Measurements from ENCODE around the gene PAEP.

PAEP gene

GRCh38 chr9:135582966-135583687, 21.6 kb downstream of the PAEP start:
- H3K4me3 ChIP-seq (ENCODE audit: low read depth, low read length): no peak overlapping the region
- no peak for TF ChIP-seq CTCF (IDR thresholded peaks at IDR 0.05; ENCODE audit: borderline replicate concordance, insufficient read depth, low read depth, low read length)

- no peak for TF ChIP-seq CTCF (IDR thresholded peaks at IDR 0.05; ENCODE audit: borderline replicate concordance, insufficient read depth, low read depth, low read length)
- no peak overlapping the region for H3K4me3 ChIP-seq (ENCODE audit: low read depth, low read length)
These were observed 22.1 kb downstream of the PAEP start for GRCh38 chr9:135583688-135584011.

- no peak overlapping the region for H3K4me3 ChIP-seq (ENCODE audit: low read depth, low read length)
- no peak for TF ChIP-seq CTCF (IDR thresholded peaks at IDR 0.05; ENCODE audit: borderline replicate concordance, insufficient read depth, low read depth, low read length)
These were observed 22.8 kb downstream of the PAEP start for GRCh38 chr9:135584371-135584770.

- TF ChIP-seq CTCF (IDR thresholded peaks at IDR 0.05; ENCODE audit: borderline replicate concordance, insufficient read depth, low read depth, low read length): no peak
- no peak overlapping the region for H3K4me3 ChIP-seq (ENCODE audit: low read depth, low read length)
These were observed 23.4 kb downstream of the PAEP start for GRCh38 chr9:135584934-135585333.

- no peak overlapping the region for H3K4me3 ChIP-seq (ENCODE audit: low read depth, low read length)
- TF ChIP-seq CTCF (IDR thresholded peaks at IDR 0.05; ENCODE audit: borderline replicate concordance, insufficient read depth, low read depth, low read length): no peak
These were observed 25.1 kb downstream of the PAEP start for GRCh38 chr9:135586601-135587109.

GRCh38 chr9:135587658-135588057, 26.1 kb downstream of the PAEP start:
- TF ChIP-seq CTCF (IDR thresholded peaks at IDR 0.05; ENCODE audit: borderline replicate concordance, insufficient read depth, low read depth, low read length): no peak
- no peak overlapping the region for H3K4me3 ChIP-seq (ENCODE audit: low read depth, low read length)

- no peak overlapping the region for H3K4me3 ChIP-seq (ENCODE audit: low read depth, low read length)
- no peak for TF ChIP-seq CTCF (IDR thresholded peaks at IDR 0.05; ENCODE audit: borderline replicate concordance, insufficient read depth, low read depth, low read length)
These were observed 26.8 kb downstream of the PAEP start for GRCh38 chr9:135588371-135588770.

Measured in GM12875 (cell line).